GM12872 (cell line): ENCODE results near the gene SPARC.

Source experiments
- CTCF ChIP-seq: IDR thresholded peaks from 3 replicates; pipeline ENCODE4 v1.5.1; 2011; ENCODE audit warnings: low read depth, mild to moderate bottlenecking, low read length, moderate library complexity; ENCODE audit not compliant: insufficient read depth

SPARC gene

GRCh38 chr5:151661968-151662732 is 24.6 kb downstream of the SPARC start:
- no peak for TF ChIP-seq CTCF

- TF ChIP-seq CTCF: no peak
Observed at GRCh38 chr5:151660616-151661495, 25.9 kb downstream of the SPARC start.

- TF ChIP-seq CTCF: peak; percentile 85
Observed at GRCh38 chr5:151659001-151659754, 27.5 kb downstream of the SPARC start.

GRCh38 chr5:151657114-151657513 is 29.6 kb downstream of the SPARC start:
- TF ChIP-seq CTCF: no peak

- no peak for TF ChIP-seq CTCF
Observed at GRCh38 chr5:151656311-151656710, 30.4 kb downstream of the SPARC start.

GRCh38 chr5:151651997-151652645 is 34.6 kb downstream of the SPARC start:
- TF ChIP-seq CTCF: peak; percentile 96
